PC-9 (cell line): Measurements from ENCODE around the gene CSF1R. TPM values are rescaled to one million over a fixed set of nuclear protein-coding genes. Genes with fewer than 3 reads are reported as not detected.

Experiments used
- BruUV-seq: library from RNA; stranded (reverse); fragments of 400-500 nt; replicated peaks from 2 replicates; lab custom pipeline; 2021; lab: Mats Ljungman, UMichigan
- CTCF ChIA-PET: fragments of 300-600 bp; sonication (Branson Sonifier 250); formaldehyde crosslinking; loops from one replicate; lab custom pipeline; 2022; ENCODE audit warnings: antibody characterized with exemption; lab: Charles Lee
- POLR2A ChIA-PET: fragments of 300-600 bp; sonication (Branson Sonifier 250); formaldehyde crosslinking; loops from one replicate; lab custom pipeline; 2022; ENCODE audit warnings: antibody characterized with exemption; ENCODE audit not compliant: unreplicated experiment; lab: Charles Lee
- DNase-seq, 2 experiments: peaks; one replicate each; pipeline versions ENCODE4 v3.0.0 to v3.0.0-alpha.2; 2015 to 2022; ENCODE audit warnings: mixed read lengths in 1 of 2
- H2AFZ ChIP-seq: fragments of 200-600 bp; sonication (generic); 2 replicates; pipeline ENCODE4 v1.8.1; 2017; ENCODE audit warnings: antibody characterized with exemption
- H3F3A ChIP-seq: fragments of 200-600 bp; sonication (generic); 2 replicates; pipeline ENCODE4 v1.8.1; 2017; ENCODE audit warnings: antibody characterized with exemption, mild to moderate bottlenecking, low read depth; ENCODE audit not compliant: insufficient read depth
- H3K27ac ChIP-seq: fragments of 200-600 bp; sonication (generic); 2 replicates; pipeline ENCODE4 v1.6.1; 2016; ENCODE audit warnings: mixed run types
- H3K27me3 ChIP-seq: fragments of 200-600 bp; sonication (generic); 2 replicates; pipeline ENCODE4 v1.6.1; 2016; ENCODE audit warnings: low read depth, mixed run types; ENCODE audit not compliant: insufficient read depth
- H3K36me3 ChIP-seq: fragments of 200-600 bp; sonication (generic); 2 replicates; pipeline ENCODE4 v1.6.1; 2016; ENCODE audit warnings: low read depth, mixed run types
- H3K4me1 ChIP-seq: fragments of 200-600 bp; sonication (generic); replicated peaks from 2 replicates; pipeline ENCODE4 v1.6.1; 2016; ENCODE audit warnings: mixed run types; ENCODE audit not compliant: insufficient read depth
- H3K4me2 ChIP-seq: fragments of 200-600 bp; sonication (generic); 2 replicates; pipeline ENCODE4 v1.6.1; 2017; ENCODE audit warnings: mixed run types
- H3K4me3 ChIP-seq: fragments of 200-600 bp; sonication (generic); 2 replicates; pipeline ENCODE4 v1.6.1; 2016; ENCODE audit warnings: mixed run types
- H3K79me2 ChIP-seq: fragments of 200-600 bp; sonication (generic); 2 replicates; pipeline ENCODE4 v1.6.1; 2017; ENCODE audit warnings: low read depth, mixed run types
- H3K9me2 ChIP-seq: fragments of 200-600 bp; sonication (generic); 2 replicates; pipeline ENCODE4 v1.8.1; 2017; ENCODE audit warnings: mild to moderate bottlenecking; ENCODE audit not compliant: insufficient read depth
- H3K9me3 ChIP-seq: fragments of 200-600 bp; sonication (generic); 2 replicates; pipeline ENCODE4 v1.8.1; 2016; ENCODE audit warnings: low read depth; ENCODE audit not compliant: insufficient read depth
- H4K20me1 ChIP-seq: fragments of 200-600 bp; sonication (generic); 2 replicates; pipeline ENCODE4 v1.8.1; 2017; ENCODE audit not compliant: insufficient read depth
- EZH2 ChIP-seq: fragments of 200-600 bp; sonication (generic); IDR thresholded peaks from 2 replicates; pipeline ENCODE4 v1.8.0; 2017; ENCODE audit warnings: antibody characterized with exemption, low read depth
- intact Hi-C: fragments of 100-400 bp; cut with micrococcal nuclease; formaldehyde crosslinking; loops from one replicate; pipeline ENCODE4 v1.10.0; 2022; ENCODE audit not compliant: unreplicated experiment
- total RNA-seq: library from RNA; stranded (reverse); gene quantifications from 2 replicates; pipeline ENCODE4 v1.2.3, GENCODE V29; 2021
- TF ChIP-seq, protein P1 (sequence below): fragments of 200-600 bp; sonication (generic); conservative IDR thresholded peaks from 2 replicates; pipeline ENCODE4 v1.6.1; 2017; ENCODE audit warnings: mixed run types, antibody characterized with exemption, mild to moderate bottlenecking, moderate library complexity

Gene CSF1R
- total RNA-seq, 1 experiment from 2014 or later: 0.72 TPM

- Histone ChIP-seq H3K36me3 (peaks cover 48% of the 10 kb centered on the region), H2AFZ (no peak overlapping the region), H3K27ac (no peak overlapping the region), H3K27me3 (no peaks in the 10 kb centered on the region), H3K9me2 (no peaks in the 10 kb centered on the region), H3K79me2 (no peaks in the 10 kb centered on the region), H3K4me3 (no peak overlapping the region), H3K4me1 (peaks cover 12% of the 10 kb centered on the region), H4K20me1 (no peaks in the 10 kb centered on the region), H3K4me2 (no peak overlapping the region), H3F3A (0 out of 2 replicates have a peak, but pooled peaks cover 3% of the 10 kb centered on the region), H3K9me3 (no peaks in the 10 kb centered on the region)
- DNase-seq: no peak
- CTCF ChIA-PET: no interaction called here
- no TSS peak for BruUV-seq
- POLR2A ChIA-PET: interaction anchor here (0.6 kb wide), 1 partner anchor 39 kb away, joined by 4 read pairs; no protein-coding TSS in a partner anchor
- TF ChIP-seq, protein P1, sequence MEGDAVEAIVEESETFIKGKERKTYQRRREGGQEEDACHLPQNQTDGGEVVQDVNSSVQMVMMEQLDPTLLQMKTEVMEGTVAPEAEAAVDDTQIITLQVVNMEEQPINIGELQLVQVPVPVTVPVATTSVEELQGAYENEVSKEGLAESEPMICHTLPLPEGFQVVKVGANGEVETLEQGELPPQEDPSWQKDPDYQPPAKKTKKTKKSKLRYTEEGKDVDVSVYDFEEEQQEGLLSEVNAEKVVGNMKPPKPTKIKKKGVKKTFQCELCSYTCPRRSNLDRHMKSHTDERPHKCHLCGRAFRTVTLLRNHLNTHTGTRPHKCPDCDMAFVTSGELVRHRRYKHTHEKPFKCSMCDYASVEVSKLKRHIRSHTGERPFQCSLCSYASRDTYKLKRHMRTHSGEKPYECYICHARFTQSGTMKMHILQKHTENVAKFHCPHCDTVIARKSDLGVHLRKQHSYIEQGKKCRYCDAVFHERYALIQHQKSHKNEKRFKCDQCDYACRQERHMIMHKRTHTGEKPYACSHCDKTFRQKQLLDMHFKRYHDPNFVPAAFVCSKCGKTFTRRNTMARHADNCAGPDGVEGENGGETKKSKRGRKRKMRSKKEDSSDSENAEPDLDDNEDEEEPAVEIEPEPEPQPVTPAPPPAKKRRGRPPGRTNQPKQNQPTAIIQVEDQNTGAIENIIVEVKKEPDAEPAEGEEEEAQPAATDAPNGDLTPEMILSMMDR: no peak
- TF ChIP-seq EZH2: no peak
- intact Hi-C loops: loop anchor here (10.0 kb wide), 1 partner anchor 169 kb away; no protein-coding TSS in a partner anchor
Observed at GRCh38 chr5:150046031-150046430, 40.3 kb downstream of the CSF1R start.

- no TSS peak for BruUV-seq
- intact Hi-C loops: loop anchor here (10.0 kb wide), 1 partner anchor 169 kb away; no protein-coding TSS in a partner anchor
Observed at GRCh38 chr5:150045549-150045948, 40.8 kb downstream of the CSF1R start.

GRCh38 chr5:150044712-150045111 is 41.6 kb downstream of the CSF1R start:
- H3K36me3 ChIP-seq: peaks cover 51% of the 10 kb centered on the region
- H3K9me2 ChIP-seq: no peaks in the 10 kb centered on the region
- H3F3A ChIP-seq: 0 out of 2 replicates have a peak, but pooled peaks cover 3% of the 10 kb centered on the region
- no peak overlapping the region for H3K27ac ChIP-seq
- H3K27me3 ChIP-seq: no peaks in the 10 kb centered on the region
- no peak for DNase-seq
- no peak overlapping the region for H3K4me3 ChIP-seq
- BruUV-seq: TSS peak; percentile 11
- peaks cover 2% of the 10 kb centered on the region; the same call in 1 of the 2 replicates for H4K20me1 ChIP-seq
- H2AFZ ChIP-seq: no peak overlapping the region
- CTCF ChIA-PET: no interaction called here
- H3K9me3 ChIP-seq: no peaks in the 10 kb centered on the region
- H3K4me2 ChIP-seq: no peak overlapping the region
- no peaks in the 10 kb centered on the region for H3K79me2 ChIP-seq
- POLR2A ChIA-PET: interaction anchor here (0.6 kb wide), 1 partner anchor 38 kb away, joined by 3 read pairs; no protein-coding TSS in a partner anchor
- peaks cover 4% of the 10 kb centered on the region for H3K4me1 ChIP-seq
- intact Hi-C loops: loop anchor here (10.0 kb wide), 1 partner anchor 170 kb away; no protein-coding TSS in a partner anchor
- TF ChIP-seq, protein P1: no peak
- no peak for TF ChIP-seq EZH2

More at GRCh38 chr5:150045549-150045948, 40.8 kb downstream of the CSF1R start:
- Histone ChIP-seq H2AFZ (no peak overlapping the region), H3F3A (0 out of 2 replicates have a peak, but pooled peaks cover 3% of the 10 kb centered on the region), H3K9me3 (no peaks in the 10 kb centered on the region), H3K4me1 (peaks cover 11% of the 10 kb centered on the region), H3K36me3 (peaks cover 47% of the 10 kb centered on the region), H3K79me2 (no peaks in the 10 kb centered on the region), H3K4me2 (no peak overlapping the region), H4K20me1 (no peaks in the 10 kb centered on the region), H3K27ac (no peak overlapping the region), H3K9me2 (no peaks in the 10 kb centered on the region), H3K4me3 (no peak overlapping the region), H3K27me3 (no peaks in the 10 kb centered on the region)
- ChIA-PET CTCF (no interaction called here), POLR2A (no interaction called here)
- no peak for DNase-seq
- no peak for TF ChIP-seq EZH2
- TF ChIP-seq, protein P1: peak; percentile 48; the same call in 1 of the 2 replicates
